Activated T-helper 2 cell treated with anti-CD3 and anti-CD28 coated beads, Interferon-gamma antibody, Interleukin-2, Interleukin-4, amounts not matched to agents 10 μg/mL and 5 μg/mL and 100 μg/mL, durations not matched to agents 14 hours and 24 hours and 36 hours (primary cell): ENCODE results near the gene TRPM6. TPM values are rescaled to one million over a fixed set of nuclear protein-coding genes. Genes with fewer than 3 reads are reported as not detected.
"Not testable (repeated sequence)": the region's sequence is repeated elsewhere in the genome, so short reads cannot be mapped to it uniquely, and the experiment has no call there.

Source experiments
- DNase-seq: peaks from one replicate; pipeline ENCODE4 v3.0.0; 2021; ENCODE audit warnings: low spot score
- H3K27ac Mint-ChIP-seq: one replicate; pipeline ENCODE4 v1.8.0; 2021; ENCODE audit warnings: mixed read lengths
- H3K27me3 Mint-ChIP-seq: one replicate; pipeline ENCODE4 v1.8.0; 2021; ENCODE audit warnings: low read depth, mixed read lengths
- H3K36me3 Mint-ChIP-seq: one replicate; pipeline ENCODE4 v1.8.0; 2021; ENCODE audit warnings: low read depth, mixed read lengths
- H3K4me1 Mint-ChIP-seq: one replicate; pipeline ENCODE4 v1.8.0; 2021; ENCODE audit warnings: low read depth, mixed read lengths
- H3K4me3 Mint-ChIP-seq: one replicate; pipeline ENCODE4 v1.8.0; 2021; ENCODE audit warnings: low read depth, mild to moderate bottlenecking, moderate library complexity, mixed read lengths
- H3K9me3 Mint-ChIP-seq: one replicate; pipeline ENCODE4 v1.8.0; 2021; ENCODE audit warnings: mixed read lengths
- intact Hi-C: fragments of 100-400 bp; cut with micrococcal nuclease; formaldehyde crosslinking; loops from one replicate; pipeline ENCODE4 v1.15.1; 2023
- total RNA-seq: library from RNA; stranded (reverse); gene quantifications from 2 replicates; pipeline ENCODE4 v1.2.3, GENCODE V29; 2022

TRPM6 gene
- total RNA-seq, 1 donor from 2014 or later: 0.05 TPM

DNA sequence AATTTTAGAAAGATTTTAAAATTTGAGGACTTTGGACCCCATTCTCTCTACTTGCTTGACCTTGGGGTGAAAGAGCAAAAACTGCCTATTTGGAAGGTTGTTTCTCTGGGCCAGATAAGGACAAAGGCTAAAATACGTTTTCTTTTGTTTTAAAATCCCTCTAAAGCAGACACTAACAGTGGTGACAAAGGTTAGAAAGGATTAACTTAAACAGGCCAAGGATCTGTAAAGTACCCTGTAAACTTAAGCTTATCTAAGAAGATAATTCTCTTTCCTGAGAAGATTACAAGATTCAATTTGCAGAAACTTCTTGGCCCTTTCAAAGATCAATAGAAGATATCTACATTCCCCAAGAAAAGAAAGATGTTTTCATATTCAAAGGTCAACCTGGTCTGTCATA, 12.1 kb downstream of the TRPM6 start:
- H3K9me3 Mint-ChIP-seq: peaks cover 22% of the 10 kb centered on the region
- DNase-seq: no peak
- peaks cover 6% of the 10 kb centered on the region for H3K27me3 Mint-ChIP-seq
- H3K27ac Mint-ChIP-seq: no peak overlapping the region
- H3K36me3 Mint-ChIP-seq: no peaks in the 10 kb centered on the region
- intact Hi-C loops: no loop called here
- no peaks in the 10 kb centered on the region for H3K4me1 Mint-ChIP-seq
- H3K4me3 Mint-ChIP-seq: no peak overlapping the region

DNA sequence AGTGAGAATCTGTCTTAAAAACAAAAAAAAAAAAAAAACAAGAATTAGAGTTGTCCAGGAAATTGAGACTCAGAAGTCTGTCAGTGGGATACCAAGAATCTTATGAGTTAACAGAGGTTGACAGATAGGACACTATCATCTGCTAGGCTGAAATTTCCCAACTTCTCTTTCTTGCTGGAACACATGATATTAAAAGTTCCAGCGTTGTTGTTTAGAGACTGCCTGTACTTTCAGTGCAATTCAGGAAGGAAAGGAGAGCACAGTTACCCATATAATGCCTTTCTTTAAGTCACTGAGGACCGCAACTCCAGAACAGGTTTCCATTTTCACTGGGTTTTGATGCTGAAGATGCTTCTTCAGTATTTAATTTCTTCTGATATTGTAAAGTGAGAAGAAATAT, 13.5 kb downstream of the TRPM6 start:
- intact Hi-C loops: no loop called here
- peaks cover 8% of the 10 kb centered on the region for H3K9me3 Mint-ChIP-seq
- no peaks in the 10 kb centered on the region for H3K36me3 Mint-ChIP-seq
- peaks cover 4% of the 10 kb centered on the region for H3K27me3 Mint-ChIP-seq
- DNase-seq: no peak
- H3K27ac Mint-ChIP-seq: no peak overlapping the region
- no peaks in the 10 kb centered on the region for H3K4me1 Mint-ChIP-seq
- no peak overlapping the region for H3K4me3 Mint-ChIP-seq

DNA sequence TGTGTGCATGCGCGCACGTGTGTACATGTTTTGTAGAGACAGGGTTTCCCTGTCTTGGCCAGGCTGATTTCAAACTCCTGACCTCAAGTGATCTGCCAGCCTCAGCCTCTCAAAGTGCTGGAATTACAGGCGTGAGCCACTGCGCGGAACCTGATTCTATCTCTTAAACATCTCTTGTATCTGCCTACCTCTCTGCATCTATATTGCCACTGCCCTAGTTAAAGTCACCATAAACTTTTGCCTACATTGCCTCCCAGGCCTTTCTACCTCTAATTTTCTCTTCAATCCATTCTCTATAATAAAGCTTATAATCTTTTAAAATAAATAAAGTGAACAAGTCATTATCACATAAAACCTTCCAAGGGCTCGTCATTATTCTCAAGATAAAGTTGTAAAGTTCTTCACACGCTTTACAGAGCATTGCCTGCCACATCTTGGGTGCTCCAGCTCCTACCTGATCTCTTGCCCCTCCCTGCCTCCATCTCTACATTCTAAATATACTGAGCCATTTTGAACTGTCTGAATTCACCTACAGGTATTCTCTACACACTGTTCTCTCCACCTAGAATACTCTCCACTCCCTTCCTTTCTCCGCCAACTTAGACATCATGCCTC, 15.0 kb downstream of the TRPM6 start:
- Mint-ChIP-seq H3K36me3 (no peaks in the 10 kb centered on the region), H3K4me1 (no peaks in the 10 kb centered on the region)
- intact Hi-C loops: no loop called here

DNA sequence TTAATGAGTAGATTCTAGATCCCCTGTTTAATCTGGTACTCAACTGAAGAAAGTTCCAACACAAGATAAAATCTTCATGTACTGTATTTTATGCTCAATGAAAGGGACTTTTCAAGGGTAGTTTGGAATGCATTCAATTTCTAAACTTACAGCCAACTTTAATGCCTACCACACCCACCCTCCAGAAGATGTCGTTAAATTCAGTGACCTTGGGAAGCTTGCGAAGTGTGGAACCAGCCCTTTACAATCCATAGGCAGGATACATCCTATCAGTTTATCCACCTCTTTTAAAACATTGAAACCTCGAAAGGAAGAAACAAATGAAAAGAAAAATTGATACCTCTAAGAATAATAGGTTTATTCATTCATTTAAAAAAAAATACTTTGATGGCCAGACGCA, 20.2 kb downstream of the TRPM6 start:
- intact Hi-C loops: no loop called here
- Mint-ChIP-seq H3K27ac (no peak overlapping the region), H3K36me3 (no peaks in the 10 kb centered on the region)

More for the DNA sequence above, 15.0 kb downstream of the TRPM6 start:
- Mint-ChIP-seq H3K27ac (no peak overlapping the region), H3K9me3 (no peaks in the 10 kb centered on the region), H3K4me3 (no peak overlapping the region), H3K27me3 (peaks cover 4% of the 10 kb centered on the region)
- DNase-seq: no peak

DNA sequence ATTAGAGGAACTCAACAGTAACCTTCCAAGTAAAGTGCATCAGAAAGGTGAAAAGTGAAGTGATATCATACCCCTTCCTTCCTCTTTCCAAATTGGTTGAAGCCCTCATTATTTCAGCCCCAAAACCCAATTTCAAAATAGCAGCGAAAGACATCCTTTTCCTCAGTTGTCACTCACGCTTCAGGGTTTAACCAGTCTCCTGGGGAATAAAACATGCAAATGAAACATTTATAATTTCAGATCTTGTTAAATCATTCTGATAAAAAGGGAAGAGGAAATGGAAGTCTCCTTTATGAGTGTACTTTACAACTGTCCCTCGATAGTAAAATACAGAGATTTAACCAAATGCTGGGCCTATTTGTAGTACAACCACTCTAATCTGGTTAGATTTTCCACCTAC, 22.5 kb downstream of the TRPM6 start:
- Mint-ChIP-seq H3K4me1 (peaks cover 6% of the 10 kb centered on the region), H3K9me3 (no peaks in the 10 kb centered on the region), H3K36me3 (no peaks in the 10 kb centered on the region), H3K4me3 (no peak overlapping the region), H3K27me3 (no peaks in the 10 kb centered on the region), H3K27ac (no peak overlapping the region)
- no peak for DNase-seq
- intact Hi-C loops: no loop called here

More for the DNA sequence above, 20.2 kb downstream of the TRPM6 start:
- no peak overlapping the region for H3K4me3 Mint-ChIP-seq
- no peaks in the 10 kb centered on the region for H3K9me3 Mint-ChIP-seq
- H3K27me3 Mint-ChIP-seq: no peaks in the 10 kb centered on the region
- H3K4me1 Mint-ChIP-seq: no peaks in the 10 kb centered on the region
- no peak for DNase-seq

DNA sequence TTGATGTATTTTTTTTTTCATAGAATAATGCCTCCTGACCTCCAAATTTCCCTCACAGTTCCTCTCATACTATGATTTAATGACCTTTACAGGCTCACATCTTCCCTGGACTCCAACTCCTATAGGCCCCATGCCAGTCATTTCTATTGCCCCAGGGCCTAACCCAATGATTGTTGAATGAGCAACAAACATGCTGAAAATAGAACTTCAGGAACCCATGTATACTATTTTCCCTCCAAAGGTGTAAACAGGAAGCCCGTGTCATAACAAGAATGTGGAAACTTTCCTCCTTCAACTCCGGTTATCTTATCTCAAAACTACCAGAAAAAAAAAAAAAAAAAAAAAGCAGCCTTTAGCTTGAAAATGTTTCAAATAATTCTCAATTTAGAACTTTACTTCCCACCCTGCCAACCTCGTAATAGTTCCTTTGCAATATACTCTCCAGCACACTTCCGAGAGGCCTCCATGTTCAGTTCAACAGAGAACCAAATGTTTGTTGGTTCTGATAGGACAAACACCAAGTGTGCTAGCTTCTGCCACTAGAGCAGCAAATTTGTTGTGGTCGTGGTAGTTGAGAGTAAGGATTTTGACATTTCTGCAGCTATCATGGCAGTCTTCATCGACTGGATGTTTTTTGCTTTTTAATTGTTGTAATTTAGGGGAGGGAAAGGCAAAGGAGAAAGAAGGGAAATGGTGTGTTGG, 25.8 kb downstream of the TRPM6 start:
- Mint-ChIP-seq H3K36me3 (no peaks in the 10 kb centered on the region), H3K4me3 (no peak overlapping the region), H3K27me3 (peaks cover 3% of the 10 kb centered on the region), H3K27ac (no peak overlapping the region), H3K9me3 (no peaks in the 10 kb centered on the region), H3K4me1 (peaks cover 12% of the 10 kb centered on the region)
- intact Hi-C loops: no loop called here
- DNase-seq: no peak

DNA sequence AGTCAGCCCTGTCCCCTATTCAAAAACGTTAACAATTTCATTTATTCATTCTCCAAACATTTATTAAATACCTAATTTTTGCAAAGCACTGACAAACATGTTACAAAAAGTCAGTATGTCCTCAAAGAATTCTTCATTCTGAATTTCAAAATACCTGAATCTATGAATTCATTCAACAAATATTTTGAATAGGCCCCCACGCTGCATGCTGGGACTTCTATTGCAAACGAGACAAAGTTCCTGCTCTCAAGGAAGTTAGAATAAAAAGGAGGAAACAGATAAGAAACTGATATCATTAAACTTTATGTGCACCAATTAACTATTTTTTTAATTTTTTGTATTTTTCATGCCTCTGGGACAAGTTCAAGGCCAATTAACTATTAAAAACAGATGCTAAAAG, 26.6 kb downstream of the TRPM6 start:
- Mint-ChIP-seq H3K9me3 (no peaks in the 10 kb centered on the region), H3K36me3 (no peaks in the 10 kb centered on the region), H3K4me1 (peaks cover 12% of the 10 kb centered on the region), H3K27ac (no peak overlapping the region), H3K4me3 (no peak overlapping the region), H3K27me3 (peaks cover 4% of the 10 kb centered on the region)
- intact Hi-C loops: no loop called here
- DNase-seq: no peak

DNA sequence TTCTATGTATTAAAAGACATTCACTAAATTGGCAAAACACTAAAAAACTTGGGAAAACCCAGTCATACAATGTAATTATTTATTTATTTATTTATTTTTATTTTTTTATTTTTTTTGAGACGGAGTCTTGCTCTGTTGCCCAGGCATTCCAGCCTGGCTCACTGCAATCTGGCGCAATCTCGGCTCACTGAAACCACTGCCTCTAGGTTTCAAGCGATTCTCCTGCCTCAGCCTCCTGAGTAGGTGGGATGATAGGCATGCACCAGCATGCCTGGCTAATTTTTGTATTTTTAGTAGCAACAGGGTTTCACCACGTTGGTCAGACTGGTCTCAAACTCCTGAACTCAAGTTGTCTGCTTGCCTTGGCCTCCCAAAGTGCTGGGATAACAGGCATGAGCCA, 27.5 kb downstream of the TRPM6 start:
- peaks cover 12% of the 10 kb centered on the region for H3K4me1 Mint-ChIP-seq
- H3K27me3 Mint-ChIP-seq, H3K9me3 Mint-ChIP-seq, H3K36me3 Mint-ChIP-seq, DNase-seq, intact Hi-C loops, H3K27ac Mint-ChIP-seq, H3K4me3 Mint-ChIP-seq: not testable (repeated sequence)

DNA sequence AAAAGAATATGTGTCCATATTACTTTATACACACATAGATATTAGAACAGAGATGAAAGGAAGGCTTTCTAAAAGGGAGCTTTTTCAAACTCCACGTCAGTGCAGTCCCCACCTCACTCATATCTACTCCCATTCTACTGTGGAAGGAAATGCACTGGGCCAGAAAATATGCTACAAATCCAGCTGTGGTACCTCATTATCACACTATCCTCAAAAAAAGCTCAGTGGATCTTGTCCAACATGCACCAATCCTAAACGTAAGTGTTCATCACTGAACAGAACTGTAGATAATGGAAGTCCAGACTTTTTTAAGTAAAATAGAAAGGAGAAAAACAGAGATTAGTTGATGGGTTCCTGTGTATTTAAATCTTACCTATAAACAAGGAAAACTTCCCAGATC, 27.9 kb downstream of the TRPM6 start:
- Mint-ChIP-seq H3K27ac (no peak overlapping the region), H3K36me3 (no peaks in the 10 kb centered on the region), H3K27me3 (peaks cover 5% of the 10 kb centered on the region), H3K4me3 (no peak overlapping the region), H3K9me3 (no peaks in the 10 kb centered on the region), H3K4me1 (peaks cover 12% of the 10 kb centered on the region)
- intact Hi-C loops: no loop called here
- no peak for DNase-seq

DNA sequence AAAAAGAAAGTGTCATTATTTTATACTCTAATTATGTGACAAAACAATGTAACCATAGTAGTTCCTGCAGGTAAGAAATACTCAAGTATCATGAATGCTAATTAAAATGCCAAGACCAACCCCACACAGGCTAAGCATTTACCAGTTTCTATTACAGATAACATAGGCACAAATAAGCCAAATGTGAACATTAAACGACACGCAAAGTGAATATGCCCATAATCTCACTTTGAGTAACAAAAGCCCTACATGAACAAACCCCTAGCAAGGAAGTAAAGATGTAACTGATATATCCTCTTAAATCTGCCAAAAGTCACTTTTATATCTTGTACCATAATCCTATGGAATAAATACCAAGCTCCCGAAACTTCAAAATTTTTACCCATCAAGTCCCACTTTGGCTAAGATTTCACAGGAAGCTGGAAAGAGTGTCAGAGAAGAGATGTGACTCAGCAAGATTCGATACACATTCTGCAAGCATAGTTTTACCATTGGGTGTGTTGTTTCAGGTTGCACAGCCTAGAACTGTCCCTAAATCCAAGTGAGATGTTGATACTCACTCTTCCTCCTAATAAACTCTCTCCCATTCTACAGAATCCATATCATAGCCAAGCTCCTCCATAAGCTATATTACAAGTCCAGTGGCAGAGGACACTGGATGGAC, 28.8 kb downstream of the TRPM6 start:
- no peak overlapping the region for H3K4me3 Mint-ChIP-seq
- DNase-seq: no peak
- intact Hi-C loops: no loop called here
- H3K9me3 Mint-ChIP-seq: no peaks in the 10 kb centered on the region
- H3K27me3 Mint-ChIP-seq: peaks cover 5% of the 10 kb centered on the region
- no peaks in the 10 kb centered on the region for H3K36me3 Mint-ChIP-seq
- no peak overlapping the region for H3K27ac Mint-ChIP-seq
- peaks cover 12% of the 10 kb centered on the region for H3K4me1 Mint-ChIP-seq

DNA sequence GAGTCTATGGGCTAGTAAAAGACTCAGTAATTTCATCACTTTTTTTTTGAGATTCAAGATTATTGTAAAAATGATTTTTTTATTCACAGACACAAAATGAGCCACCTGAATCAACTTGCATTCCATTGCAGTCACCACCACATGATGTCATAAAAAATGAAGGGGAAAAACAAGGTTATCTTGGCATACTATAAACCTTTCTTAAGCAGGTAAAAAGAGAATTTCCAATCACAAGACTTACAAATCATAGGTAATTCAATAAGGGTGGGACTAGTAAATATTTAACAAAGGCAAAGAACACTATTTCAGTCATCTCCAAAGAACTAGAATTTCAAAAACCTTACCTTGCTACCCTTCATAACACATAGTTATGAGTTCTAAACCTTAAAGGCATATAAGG, 30.7 kb downstream of the TRPM6 start:
- no peak for DNase-seq
- no peaks in the 10 kb centered on the region for H3K36me3 Mint-ChIP-seq
- no peak overlapping the region for H3K27ac Mint-ChIP-seq
- H3K4me1 Mint-ChIP-seq: peaks cover 8% of the 10 kb centered on the region
- intact Hi-C loops: no loop called here
- no peak overlapping the region for H3K4me3 Mint-ChIP-seq
- no peaks in the 10 kb centered on the region for H3K9me3 Mint-ChIP-seq
- H3K27me3 Mint-ChIP-seq: peaks cover 5% of the 10 kb centered on the region

DNA sequence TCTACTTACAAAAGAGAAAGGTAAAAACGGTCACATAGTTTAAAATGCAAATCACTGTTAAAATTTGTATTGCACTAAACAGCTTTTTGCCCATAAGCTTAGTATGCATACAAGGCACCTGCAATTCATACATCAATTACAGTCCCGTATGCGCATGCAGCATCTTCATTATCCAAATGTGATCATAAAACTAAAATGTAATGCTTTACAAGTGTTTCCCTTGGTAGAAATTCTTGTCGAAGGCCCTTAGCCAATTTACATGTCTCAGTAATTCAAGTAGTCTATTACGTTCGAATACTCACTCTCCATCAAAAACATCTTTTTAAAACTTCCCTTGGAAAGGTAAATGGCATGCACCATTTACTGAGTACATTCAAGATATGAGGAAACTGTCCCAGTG, 32.6 kb downstream of the TRPM6 start:
- Mint-ChIP-seq H3K9me3 (no peaks in the 10 kb centered on the region), H3K27me3 (peaks cover 5% of the 10 kb centered on the region), H3K27ac (no peak overlapping the region), H3K4me3 (no peak overlapping the region), H3K36me3 (no peaks in the 10 kb centered on the region), H3K4me1 (peaks cover 6% of the 10 kb centered on the region)
- DNase-seq: no peak
- intact Hi-C loops: no loop called here

DNA sequence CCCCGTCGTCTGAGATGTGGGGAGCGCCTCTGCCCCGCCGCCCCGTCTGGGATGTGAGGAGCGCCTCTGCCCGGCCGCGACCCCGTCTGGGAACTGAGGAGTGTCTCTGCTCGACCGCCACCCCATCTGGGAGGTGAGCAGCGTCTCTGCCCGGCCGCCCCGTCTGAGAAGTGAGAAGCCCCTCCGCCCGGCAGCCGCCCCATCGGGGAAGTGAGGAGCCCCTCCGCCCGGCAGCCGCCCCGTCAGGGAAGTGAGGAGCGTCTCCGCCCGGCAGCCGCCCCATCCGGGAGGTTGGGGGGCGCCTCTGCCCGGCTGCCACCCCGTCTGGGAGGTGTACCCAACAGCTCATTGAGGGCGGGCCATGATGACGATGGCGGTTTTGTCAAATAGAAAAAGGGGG, 34.7 kb downstream of the TRPM6 start:
- H3K4me3 Mint-ChIP-seq, H3K4me1 Mint-ChIP-seq, DNase-seq, intact Hi-C loops, H3K9me3 Mint-ChIP-seq, H3K36me3 Mint-ChIP-seq, H3K27ac Mint-ChIP-seq, H3K27me3 Mint-ChIP-seq: not testable (repeated sequence)
